ENCODE data around the gene CTBP2.

- TF ChIP-seq, protein P1, sequence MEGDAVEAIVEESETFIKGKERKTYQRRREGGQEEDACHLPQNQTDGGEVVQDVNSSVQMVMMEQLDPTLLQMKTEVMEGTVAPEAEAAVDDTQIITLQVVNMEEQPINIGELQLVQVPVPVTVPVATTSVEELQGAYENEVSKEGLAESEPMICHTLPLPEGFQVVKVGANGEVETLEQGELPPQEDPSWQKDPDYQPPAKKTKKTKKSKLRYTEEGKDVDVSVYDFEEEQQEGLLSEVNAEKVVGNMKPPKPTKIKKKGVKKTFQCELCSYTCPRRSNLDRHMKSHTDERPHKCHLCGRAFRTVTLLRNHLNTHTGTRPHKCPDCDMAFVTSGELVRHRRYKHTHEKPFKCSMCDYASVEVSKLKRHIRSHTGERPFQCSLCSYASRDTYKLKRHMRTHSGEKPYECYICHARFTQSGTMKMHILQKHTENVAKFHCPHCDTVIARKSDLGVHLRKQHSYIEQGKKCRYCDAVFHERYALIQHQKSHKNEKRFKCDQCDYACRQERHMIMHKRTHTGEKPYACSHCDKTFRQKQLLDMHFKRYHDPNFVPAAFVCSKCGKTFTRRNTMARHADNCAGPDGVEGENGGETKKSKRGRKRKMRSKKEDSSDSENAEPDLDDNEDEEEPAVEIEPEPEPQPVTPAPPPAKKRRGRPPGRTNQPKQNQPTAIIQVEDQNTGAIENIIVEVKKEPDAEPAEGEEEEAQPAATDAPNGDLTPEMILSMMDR (IDR thresholded peaks at IDR 0.05): no peak
- TF ChIP-seq REST (IDR thresholded peaks at IDR 0.05; ENCODE audit: insufficient read depth in 1 of 2, low read depth in 2 of 2, low read length in 1 of 2) (no peak), POLR2AphosphoS5 (IDR thresholded peaks at IDR 0.05; ENCODE audit: low read depth, low read length) (no peak)
Measured at GRCh38 chr10:125014086-125014830, 146.1 kb downstream of the CTBP2 start.

Data from Panc1 (cell line).